OCI-LY3 (cell line): ENCODE results near the gene EMX1.

Experiments used
- H2AFZ ChIP-seq: fragments of 200-600, 300-600 bp; shearing (Covaris generic); 2 replicates; pipeline ENCODE4 v1.6.0; 2014; ENCODE audit warnings: antibody characterized with exemption, low read depth, low read length
- H3K27ac ChIP-seq: fragments of 200-600, 300-600 bp; sonication (generic); 2 replicates; pipeline ENCODE4 v1.5.1; 2014; ENCODE audit warnings: mild to moderate bottlenecking, low read length, moderate library complexity, mixed read lengths
- H3K27me3 ChIP-seq: fragments of 200-600, 300-600 bp; sonication (generic); 2 replicates; pipeline ENCODE4 v1.6.1; 2014; ENCODE audit warnings: low read depth, low read length, mixed read lengths
- H3K36me3 ChIP-seq: fragments of 200-600, 300-600 bp; sonication (generic); replicated peaks from 2 replicates; pipeline ENCODE3; 2014; ENCODE audit warnings: low read depth, low read length, mixed read lengths
- H3K4me1 ChIP-seq: fragments of 300-600, 200-600 bp; sonication (generic); 2 replicates; pipeline ENCODE4 v1.6.1; 2014; ENCODE audit warnings: low read length, mixed read lengths
- H3K4me2 ChIP-seq: fragments of 200-600, 300-600 bp; sonication (generic); 2 replicates; pipeline ENCODE4 v1.6.1; 2014; ENCODE audit warnings: low read length, mixed read lengths
- H3K4me3 ChIP-seq: fragments of 300-600, 200-600 bp; sonication (generic); 2 replicates; pipeline ENCODE4 v1.5.1; 2014; ENCODE audit warnings: antibody characterized with exemption, mild to moderate bottlenecking, low read length, moderate library complexity
- H3K79me2 ChIP-seq: fragments of 300-600, 200-600 bp; shearing (Covaris generic); 2 replicates; pipeline ENCODE4 v1.6.1; 2014; ENCODE audit warnings: mild to moderate bottlenecking, low read length, mixed read lengths
- H3K9ac ChIP-seq: fragments of 300-600, 200-600 bp; shearing (Covaris generic); 2 replicates; pipeline ENCODE4 v1.6.0; 2014; ENCODE audit warnings: mild to moderate bottlenecking, low read length, moderate library complexity
- H3K9me3 ChIP-seq: fragments of 200-600, 300-600 bp; shearing (Covaris generic); 2 replicates; pipeline ENCODE4 v1.6.1; 2014; ENCODE audit warnings: low read length, mixed read lengths; ENCODE audit not compliant: insufficient read depth
- H4K20me1 ChIP-seq: fragments of 200-600, 300-600 bp; sonication (generic); 2 replicates; pipeline ENCODE4 v1.6.1; 2016; ENCODE audit warnings: low read length, mixed read lengths; ENCODE audit not compliant: insufficient read depth
- EZH2phosphoT487 ChIP-seq: fragments of 200-600 bp; shearing (Covaris generic); IDR thresholded peaks from 2 replicates; pipeline ENCODE4 v1.6.1; 2018; ENCODE audit warnings: antibody characterized with exemption, mixed run types, low read depth
- TF ChIP-seq, protein P1 (sequence below): fragments of 200-600, 300-600 bp; sonication (generic); IDR thresholded peaks from 2 replicates; pipeline ENCODE4 v1.5.1; 2014; ENCODE audit warnings: antibody characterized with exemption, low read length, low read depth

The EMX1 gene

DNA sequence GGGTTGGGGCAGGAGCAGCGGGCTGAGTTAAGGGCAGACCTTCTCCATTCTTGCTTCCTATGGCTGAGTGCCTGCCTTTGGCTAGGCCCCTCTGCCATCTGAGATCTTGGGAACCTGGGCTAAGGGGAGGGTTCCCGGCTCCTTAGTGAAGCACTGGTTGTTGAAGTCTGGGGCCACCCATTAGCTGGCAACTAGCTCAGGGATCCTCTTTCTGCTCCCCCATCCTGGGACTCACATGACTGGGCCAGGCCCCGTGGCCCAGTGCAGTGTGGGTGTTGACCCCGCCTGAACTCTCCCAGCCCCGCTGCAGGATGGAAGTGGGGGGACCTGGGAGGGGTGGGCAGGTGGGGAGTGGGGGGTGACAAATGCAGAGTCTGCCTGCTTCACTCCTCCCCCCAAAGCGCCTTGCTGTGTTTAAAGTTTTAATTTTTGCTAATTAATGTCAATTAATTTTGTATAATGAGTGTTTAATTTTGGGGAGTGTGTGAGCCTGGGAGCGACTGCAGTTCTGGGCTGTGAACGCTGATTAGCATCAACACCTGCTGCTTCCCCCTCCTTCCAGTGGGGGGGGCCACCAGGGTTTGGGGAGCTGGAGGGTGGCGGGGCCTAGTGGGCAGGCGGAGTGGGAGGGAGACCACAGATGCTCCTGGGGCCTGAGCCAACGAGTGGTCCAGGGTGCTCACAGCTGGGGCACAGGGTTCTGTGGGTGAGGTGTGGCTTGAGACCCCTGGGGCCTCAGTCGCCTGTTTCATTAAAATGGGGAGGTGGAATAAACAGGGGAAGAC is 55.2 kb downstream of the EMX1 start:
- no peaks in the 10 kb centered on the region for H3K79me2 ChIP-seq
- TF ChIP-seq, protein P1, sequence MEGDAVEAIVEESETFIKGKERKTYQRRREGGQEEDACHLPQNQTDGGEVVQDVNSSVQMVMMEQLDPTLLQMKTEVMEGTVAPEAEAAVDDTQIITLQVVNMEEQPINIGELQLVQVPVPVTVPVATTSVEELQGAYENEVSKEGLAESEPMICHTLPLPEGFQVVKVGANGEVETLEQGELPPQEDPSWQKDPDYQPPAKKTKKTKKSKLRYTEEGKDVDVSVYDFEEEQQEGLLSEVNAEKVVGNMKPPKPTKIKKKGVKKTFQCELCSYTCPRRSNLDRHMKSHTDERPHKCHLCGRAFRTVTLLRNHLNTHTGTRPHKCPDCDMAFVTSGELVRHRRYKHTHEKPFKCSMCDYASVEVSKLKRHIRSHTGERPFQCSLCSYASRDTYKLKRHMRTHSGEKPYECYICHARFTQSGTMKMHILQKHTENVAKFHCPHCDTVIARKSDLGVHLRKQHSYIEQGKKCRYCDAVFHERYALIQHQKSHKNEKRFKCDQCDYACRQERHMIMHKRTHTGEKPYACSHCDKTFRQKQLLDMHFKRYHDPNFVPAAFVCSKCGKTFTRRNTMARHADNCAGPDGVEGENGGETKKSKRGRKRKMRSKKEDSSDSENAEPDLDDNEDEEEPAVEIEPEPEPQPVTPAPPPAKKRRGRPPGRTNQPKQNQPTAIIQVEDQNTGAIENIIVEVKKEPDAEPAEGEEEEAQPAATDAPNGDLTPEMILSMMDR: no peak
- no peak for TF ChIP-seq EZH2phosphoT487
- H3K9me3 ChIP-seq: no peaks in the 10 kb centered on the region
- no peaks in the 10 kb centered on the region for H3K36me3 ChIP-seq
- H3K27ac ChIP-seq: no peak overlapping the region
- no peak overlapping the region for H3K4me3 ChIP-seq
- H3K9ac ChIP-seq: no peak overlapping the region
- H3K4me2 ChIP-seq: no peak overlapping the region
- no peaks in the 10 kb centered on the region for H4K20me1 ChIP-seq
- peaks cover 9% of the 10 kb centered on the region for H3K4me1 ChIP-seq
- H2AFZ ChIP-seq: no peak overlapping the region
- H3K27me3 ChIP-seq: peaks cover 12% of the 10 kb centered on the region

DNA sequence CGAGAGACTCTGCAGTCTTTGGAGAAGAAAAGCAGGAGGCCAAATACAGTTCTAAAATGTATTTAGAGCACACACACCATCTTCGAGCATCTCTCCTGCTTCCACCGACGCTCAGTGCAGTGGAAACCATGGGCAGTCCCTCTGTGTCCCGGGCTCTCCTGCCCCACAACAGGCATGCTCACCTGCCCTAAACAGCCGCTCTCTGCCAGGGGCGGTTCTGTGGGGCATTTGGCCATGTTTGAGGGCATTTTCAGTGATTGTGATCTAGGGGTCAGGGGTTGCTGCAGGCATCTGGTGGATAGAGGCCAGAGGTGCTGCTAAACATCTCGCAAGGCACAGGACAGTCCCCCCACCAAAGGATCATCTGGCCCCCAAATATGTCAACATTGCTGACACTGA is 55.8 kb downstream of the EMX1 start:
- H3K4me1 ChIP-seq: peaks cover 9% of the 10 kb centered on the region

DNA sequence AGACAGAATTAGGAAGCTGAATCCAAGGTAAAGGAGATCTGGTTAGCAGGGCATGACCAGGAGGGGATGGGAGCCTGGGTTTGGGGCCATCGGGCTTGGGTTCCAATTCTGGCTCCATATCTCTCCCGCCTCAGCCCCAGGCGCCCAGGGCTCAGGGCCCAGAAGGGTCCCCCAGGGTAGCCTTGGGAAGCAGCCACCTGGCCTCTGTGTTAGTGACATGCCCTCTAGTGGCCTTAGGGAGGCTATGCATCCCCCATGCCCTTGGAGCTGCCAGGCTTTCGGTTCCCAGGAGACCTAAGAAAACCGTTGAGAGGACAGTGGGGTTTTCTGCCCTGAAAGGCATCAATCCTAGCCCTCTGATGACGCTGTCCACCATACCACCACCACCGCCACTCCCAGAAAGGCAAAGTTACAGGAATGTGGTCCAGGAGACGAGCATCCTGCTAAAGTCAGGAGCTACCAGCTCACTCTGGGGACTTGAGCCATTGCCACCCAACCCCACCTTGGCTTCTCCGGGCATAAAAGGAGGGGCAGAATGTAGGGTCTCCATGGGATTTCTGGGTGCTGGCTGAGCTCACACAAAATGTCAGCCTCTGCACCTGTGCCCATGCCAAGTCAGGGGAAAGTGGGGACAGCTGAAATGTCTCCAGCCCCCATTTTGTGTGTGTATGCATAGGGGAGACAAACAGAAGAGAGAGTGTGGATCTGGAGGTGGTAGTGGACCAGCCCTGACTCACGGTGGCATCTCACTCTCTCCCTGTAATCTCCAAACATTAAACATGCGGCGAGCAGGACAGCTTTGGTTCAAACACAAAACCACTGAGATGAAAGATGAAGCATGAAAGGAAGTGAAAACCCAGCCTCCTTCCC is 56.5 kb downstream of the EMX1 start:
- no peaks in the 10 kb centered on the region for H3K36me3 ChIP-seq
- no peak overlapping the region for H3K4me2 ChIP-seq
- H3K4me3 ChIP-seq: no peak overlapping the region
- TF ChIP-seq, protein P1: peak; percentile 81
- TF ChIP-seq EZH2phosphoT487: no peak
- no peak overlapping the region for H2AFZ ChIP-seq
- no peaks in the 10 kb centered on the region for H4K20me1 ChIP-seq
- H3K79me2 ChIP-seq: no peaks in the 10 kb centered on the region
- no peaks in the 10 kb centered on the region for H3K9me3 ChIP-seq
- no peak overlapping the region for H3K9ac ChIP-seq
- peaks cover 12% of the 10 kb centered on the region for H3K27me3 ChIP-seq
- peaks cover 9% of the 10 kb centered on the region for H3K4me1 ChIP-seq
- H3K27ac ChIP-seq: no peak overlapping the region

More for the DNA sequence above, 55.8 kb downstream of the EMX1 start:
- no peak overlapping the region for H3K27ac ChIP-seq
- H3K27me3 ChIP-seq: peaks cover 12% of the 10 kb centered on the region
- H3K4me3 ChIP-seq: no peak overlapping the region
- no peak overlapping the region for H3K4me2 ChIP-seq
- H3K79me2 ChIP-seq: no peaks in the 10 kb centered on the region
- H3K9ac ChIP-seq: no peak overlapping the region
- TF ChIP-seq, protein P1: no peak
- TF ChIP-seq EZH2phosphoT487: no peak
- no peaks in the 10 kb centered on the region for H3K9me3 ChIP-seq
- no peaks in the 10 kb centered on the region for H3K36me3 ChIP-seq
- H2AFZ ChIP-seq: no peak overlapping the region
- no peaks in the 10 kb centered on the region for H4K20me1 ChIP-seq

DNA sequence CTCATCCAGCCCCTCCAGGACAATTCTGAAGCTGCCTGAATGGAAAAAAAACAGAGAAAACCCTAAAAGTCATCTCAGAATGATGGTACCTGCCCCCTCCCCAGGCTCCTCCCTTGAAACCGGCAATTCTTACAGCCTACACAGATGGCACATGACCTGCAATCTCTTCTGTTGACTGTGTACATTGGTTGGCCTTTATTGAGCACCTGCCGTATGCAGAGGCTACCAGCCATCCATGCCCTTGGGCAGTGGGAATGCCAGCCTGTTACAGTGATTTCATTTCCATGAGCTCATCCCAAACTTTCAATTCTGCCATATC is 57.1 kb downstream of the EMX1 start:
- H3K27me3 ChIP-seq: peaks cover 12% of the 10 kb centered on the region
- no peak overlapping the region for H3K9ac ChIP-seq
- no peak overlapping the region for H3K27ac ChIP-seq
- no peaks in the 10 kb centered on the region for H3K9me3 ChIP-seq
- no peaks in the 10 kb centered on the region for H3K36me3 ChIP-seq
- no peaks in the 10 kb centered on the region for H4K20me1 ChIP-seq
- no peak overlapping the region for H3K4me3 ChIP-seq
- peaks cover 10% of the 10 kb centered on the region for H3K4me1 ChIP-seq
- no peaks in the 10 kb centered on the region for H3K79me2 ChIP-seq
- no peak overlapping the region for H3K4me2 ChIP-seq
- TF ChIP-seq, protein P1: no peak
- no peak for TF ChIP-seq EZH2phosphoT487
- H2AFZ ChIP-seq: no peak overlapping the region
